Activated naive CD8-positive, alpha-beta T cell (primary cell): Measurements from ENCODE around the gene C11orf24.
"Not testable (repeated sequence)": the region's sequence is repeated elsewhere in the genome, so short reads cannot be mapped to it uniquely, and the experiment has no call there.

Experiments
- H3K27ac Mint-ChIP-seq: one replicate; pipeline ENCODE4 v1.8.0; 2021; ENCODE audit warnings: mixed read lengths
- H3K27me3 Mint-ChIP-seq: one replicate; pipeline ENCODE4 v1.8.0; 2021; ENCODE audit warnings: mixed read lengths
- H3K36me3 Mint-ChIP-seq: one replicate; pipeline ENCODE4 v1.8.0; 2021; ENCODE audit warnings: mixed read lengths
- H3K4me1 Mint-ChIP-seq: one replicate; pipeline ENCODE4 v1.8.0; 2021; ENCODE audit warnings: low read depth, mixed read lengths
- H3K4me3 Mint-ChIP-seq: one replicate; pipeline ENCODE4 v1.8.0; 2021; ENCODE audit warnings: mild to moderate bottlenecking, mixed read lengths
- H3K9me3 Mint-ChIP-seq: one replicate; pipeline ENCODE4 v1.8.0; 2021; ENCODE audit warnings: low read depth, mixed read lengths

C11orf24 gene

GRCh38 chr11:68303982-68304780 is 32.4 kb upstream of the C11orf24 start:
- Mint-ChIP-seq H3K36me3 (no peaks in the 10 kb centered on the region), H3K27ac (no peak overlapping the region), H3K4me1 (no peaks in the 10 kb centered on the region), H3K4me3 (no peak overlapping the region), H3K9me3 (no peaks in the 10 kb centered on the region), H3K27me3 (no peaks in the 10 kb centered on the region)

- no peaks in the 10 kb centered on the region for H3K9me3 Mint-ChIP-seq
- no peaks in the 10 kb centered on the region for H3K4me1 Mint-ChIP-seq
- H3K4me3 Mint-ChIP-seq, result no peak overlapping the region
- H3K36me3 Mint-ChIP-seq, result no peaks in the 10 kb centered on the region
- no peak overlapping the region for H3K27ac Mint-ChIP-seq
- H3K27me3 Mint-ChIP-seq, result no peaks in the 10 kb centered on the region
These were observed 31.3 kb upstream of the C11orf24 start for GRCh38 chr11:68303083-68303482.

GRCh38 chr11:68302670-68303069 is 30.9 kb upstream of the C11orf24 start:
- Mint-ChIP-seq H3K27me3 (no peaks in the 10 kb centered on the region), H3K4me1 (no peaks in the 10 kb centered on the region), H3K9me3 (no peaks in the 10 kb centered on the region), H3K4me3 (no peak overlapping the region), H3K27ac (no peak overlapping the region), H3K36me3 (no peaks in the 10 kb centered on the region)

GRCh38 chr11:68302256-68302655 is 30.5 kb upstream of the C11orf24 start:
- no peak overlapping the region for H3K27ac Mint-ChIP-seq
- no peaks in the 10 kb centered on the region for H3K36me3 Mint-ChIP-seq
- H3K27me3 Mint-ChIP-seq, result no peaks in the 10 kb centered on the region
- H3K4me1 Mint-ChIP-seq, result no peaks in the 10 kb centered on the region
- no peak overlapping the region for H3K4me3 Mint-ChIP-seq
- no peaks in the 10 kb centered on the region for H3K9me3 Mint-ChIP-seq

- Mint-ChIP-seq H3K27ac (no peak overlapping the region), H3K4me3 (no peak overlapping the region), H3K9me3 (no peaks in the 10 kb centered on the region), H3K4me1 (no peaks in the 10 kb centered on the region), H3K36me3 (no peaks in the 10 kb centered on the region), H3K27me3 (no peaks in the 10 kb centered on the region)
These were observed 28.5 kb upstream of the C11orf24 start for GRCh38 chr11:68300076-68300830.

- not testable (repeated sequence) for H3K27ac Mint-ChIP-seq, H3K4me3 Mint-ChIP-seq, H3K27me3 Mint-ChIP-seq, H3K9me3 Mint-ChIP-seq, H3K4me1 Mint-ChIP-seq, H3K36me3 Mint-ChIP-seq
These were observed 27.7 kb upstream of the C11orf24 start for GRCh38 chr11:68299517-68299879.

GRCh38 chr11:68298659-68299516 is 27.1 kb upstream of the C11orf24 start:
- H3K36me3 Mint-ChIP-seq, result no peaks in the 10 kb centered on the region
- H3K4me1 Mint-ChIP-seq, result no peaks in the 10 kb centered on the region
- H3K4me3 Mint-ChIP-seq, result no peak overlapping the region
- no peak overlapping the region for H3K27ac Mint-ChIP-seq
- H3K27me3 Mint-ChIP-seq, result no peaks in the 10 kb centered on the region
- H3K9me3 Mint-ChIP-seq, result no peaks in the 10 kb centered on the region

- H3K27ac Mint-ChIP-seq, result no peak overlapping the region
- H3K9me3 Mint-ChIP-seq, result no peaks in the 10 kb centered on the region
- H3K4me3 Mint-ChIP-seq, result no peak overlapping the region
These were observed 26.3 kb upstream of the C11orf24 start for GRCh38 chr11:68297812-68298658.

GRCh38 chr11:68297494-68297811 is 25.7 kb upstream of the C11orf24 start:
- peaks cover 1% of the 10 kb centered on the region for H3K27me3 Mint-ChIP-seq
- no peak overlapping the region for H3K4me3 Mint-ChIP-seq
- H3K36me3 Mint-ChIP-seq, result no peaks in the 10 kb centered on the region
- H3K27ac Mint-ChIP-seq, result no peak overlapping the region
- H3K4me1 Mint-ChIP-seq, result no peaks in the 10 kb centered on the region
- H3K9me3 Mint-ChIP-seq, result no peaks in the 10 kb centered on the region

More at GRCh38 chr11:68297812-68298658, 26.3 kb upstream of the C11orf24 start:
- H3K27me3 Mint-ChIP-seq, result peaks cover 1% of the 10 kb centered on the region
- H3K36me3 Mint-ChIP-seq, result no peaks in the 10 kb centered on the region
- no peaks in the 10 kb centered on the region for H3K4me1 Mint-ChIP-seq

GRCh38 chr11:68297052-68297378 is 25.2 kb upstream of the C11orf24 start:
- H3K36me3 Mint-ChIP-seq, result no peaks in the 10 kb centered on the region
- H3K4me1 Mint-ChIP-seq, result no peaks in the 10 kb centered on the region
- peaks cover 1% of the 10 kb centered on the region for H3K27me3 Mint-ChIP-seq
- no peaks in the 10 kb centered on the region for H3K9me3 Mint-ChIP-seq
- no peak overlapping the region for H3K4me3 Mint-ChIP-seq
- H3K27ac Mint-ChIP-seq, result no peak overlapping the region

- Mint-ChIP-seq H3K4me3 (no peak overlapping the region), H3K4me1 (no peaks in the 10 kb centered on the region), H3K27me3 (peaks cover 1% of the 10 kb centered on the region), H3K9me3 (no peaks in the 10 kb centered on the region), H3K27ac (no peak overlapping the region), H3K36me3 (no peaks in the 10 kb centered on the region)
These were observed 24.7 kb upstream of the C11orf24 start for GRCh38 chr11:68296344-68297051.

GRCh38 chr11:68295940-68296339 is 24.2 kb upstream of the C11orf24 start:
- Mint-ChIP-seq H3K4me1 (no peaks in the 10 kb centered on the region), H3K9me3 (no peaks in the 10 kb centered on the region), H3K27ac (no peak overlapping the region), H3K4me3 (no peak overlapping the region), H3K36me3 (no peaks in the 10 kb centered on the region), H3K27me3 (peaks cover 1% of the 10 kb centered on the region)

GRCh38 chr11:68295271-68295670 is 23.5 kb upstream of the C11orf24 start:
- no peaks in the 10 kb centered on the region for H3K9me3 Mint-ChIP-seq

GRCh38 chr11:68293708-68294107 is 21.9 kb upstream of the C11orf24 start:
- Mint-ChIP-seq H3K27ac (no peak overlapping the region), H3K4me1 (no peaks in the 10 kb centered on the region), H3K27me3 (peaks cover 3% of the 10 kb centered on the region), H3K9me3 (no peaks in the 10 kb centered on the region), H3K4me3 (no peak overlapping the region), H3K36me3 (no peaks in the 10 kb centered on the region)

More at GRCh38 chr11:68295271-68295670, 23.5 kb upstream of the C11orf24 start:
- H3K36me3 Mint-ChIP-seq, result no peaks in the 10 kb centered on the region
- H3K27ac Mint-ChIP-seq, result no peak overlapping the region
- H3K4me1 Mint-ChIP-seq, result no peaks in the 10 kb centered on the region
- no peak overlapping the region for H3K4me3 Mint-ChIP-seq
- H3K27me3 Mint-ChIP-seq, result peaks cover 1% of the 10 kb centered on the region
